Left lung (tissue), 10 donors: ENCODE measurements around the gene GAB4. TPM values are rescaled to one million over a fixed set of nuclear protein-coding genes. Genes with fewer than 3 reads are reported as not detected.
"Not testable (repeated sequence)": the region's sequence is repeated elsewhere in the genome, so short reads cannot be mapped to it uniquely, and the experiment has no call there.

Source experiments
- ATAC-seq: fragments of 200-7000 bp; cut with Tn5 transposase; one replicate; pipeline ENCODE4 v1.9.1; 2020; ENCODE audit warnings: moderate library complexity
- DNase-seq, 4 donors: peaks; one replicate each; pipeline ENCODE4 v3.0.0-alpha.2; 2013 to 2020
- H3K27ac ChIP-seq, 2 donors: fragments of 200-600 bp; sonication (generic) in 1 of 2; one replicate each; pipeline versions ENCODE4 v1.5.0 to v1.8.0; 2020 to 2021
- H3K27me3 ChIP-seq, 2 donors: fragments of 200-600 bp; sonication (generic) in 1 of 2; one replicate each; pipeline versions ENCODE4 v1.5.0 to v1.8.0; 2020 to 2021
- H3K36me3 ChIP-seq, 2 donors: fragments of 200-600 bp; sonication (generic) in 1 of 2; one replicate each; pipeline versions ENCODE4 v1.5.0 to v1.8.0; 2020 to 2021
- H3K4me1 ChIP-seq, 2 donors: fragments of 200-600 bp; one replicate each; pipeline ENCODE4 v1.8.0; 2021
- H3K4me3 ChIP-seq, 2 donors: fragments of 200-600 bp; sonication (generic) in 1 of 2; one replicate each; pipeline versions ENCODE4 v1.5.0 to v1.8.0; 2020 to 2021; ENCODE audit warnings: mild to moderate bottlenecking in 1 of 2
- H3K9me3 ChIP-seq, 2 donors: fragments of 200-600 bp; sonication (generic) in 1 of 2; one replicate each; pipeline versions ENCODE4 v1.5.0 to v1.8.0; 2020 to 2021
- CTCF ChIP-seq, 2 donors: fragments of 200-600 bp; sonication (generic) in 1 of 2; IDR thresholded peaks; one replicate each; pipeline versions ENCODE4 v1.5.0 to v1.8.0; 2021; ENCODE audit warnings: antibody characterized with exemption in 2 of 2
- intact Hi-C, 2 donors: fragments of 100-400 bp; cut with DNase I; formaldehyde crosslinking; loops; one replicate each; pipeline versions ENCODE4 v1.11.2 to v1.14.2; 2022
- polyA plus RNA-seq, 6 donors: library from polyadenylated mRNA; unstranded; fragments of 120-200 nt; gene quantifications; one replicate each; pipeline ENCODE4 v1.2.1, GENCODE V29; 2013; ENCODE audit not compliant: insufficient read length in 6 of 6
- total RNA-seq, 2 donors: library from RNA; stranded (reverse); fragmentation: NEBNext Ultra II Directional; extraction: Animal tissue kit (Norgen Biotek cat#: 25700); gene quantifications; one replicate each; pipeline ENCODE4 v1.2.1, GENCODE V29; 2021
- donor health status: DM: no; HTN: yes; CAD: no.
- donor health status: DM: no; HTN: no; CAD: no.

GAB4 gene
- total and polyA plus RNA-seq, 8 donors, result not detected

GRCh38 chr22:17046566-17047348, 38.7 kb upstream of the GAB4 start:
- H3K4me3 ChIP-seq, result no peak overlapping the region
- H3K27me3 ChIP-seq, result no peaks in the 10 kb centered on the region
- H3K4me1 ChIP-seq, result peaks cover 0 to 3% of the 10 kb centered on the region in 2 donors
- no peaks in the 10 kb centered on the region for H3K9me3 ChIP-seq
- intact Hi-C loops, result no loop called here
- ATAC-seq (no peak), DNase-seq (no peak)
- no peak for TF ChIP-seq CTCF (IDR thresholded peaks at IDR 0.05)
- H3K27ac ChIP-seq, result no peak overlapping the region
- no peaks in the 10 kb centered on the region for H3K36me3 ChIP-seq

- no peaks in the 10 kb centered on the region for H3K9me3 ChIP-seq
- intact Hi-C loops, result no loop called here
- no peak overlapping the region for H3K27ac ChIP-seq
- H3K27me3 ChIP-seq, result no peaks in the 10 kb centered on the region
- no peak overlapping the region for H3K4me3 ChIP-seq
- TF ChIP-seq CTCF (IDR thresholded peaks at IDR 0.05), result no peak
- DNase-seq, result no peak
- ATAC-seq, result no peak
- no peaks in the 10 kb centered on the region for H3K36me3 ChIP-seq
- H3K4me1 ChIP-seq, result peaks cover 0 to 3% of the 10 kb centered on the region in 2 donors
These were observed 35.5 kb upstream of the GAB4 start for GRCh38 chr22:17043521-17043920.

GRCh38 chr22:17036842-17037711, 29.1 kb upstream of the GAB4 start:
- H3K27ac ChIP-seq, H3K36me3 ChIP-seq, H3K4me1 ChIP-seq, intact Hi-C loops, H3K9me3 ChIP-seq, DNase-seq: not testable (repeated sequence)
- H3K4me3 ChIP-seq, result peak overlapping the region in 1 of 2 donors; percentile 26
- ATAC-seq, result peak; percentile 86
- peaks cover 20 to 52% of the 10 kb centered on the region in 2 donors for H3K27me3 ChIP-seq

- H3K4me3 ChIP-seq, result peak overlapping the region in 1 of 2 donors; percentile 26
These were observed 28.2 kb upstream of the GAB4 start for GRCh38 chr22:17035976-17036841.

GRCh38 chr22:17035246-17035645, 27.2 kb upstream of the GAB4 start:
- intact Hi-C loops, result no loop called here
- H3K4me3 ChIP-seq, result no peak overlapping the region
- no peak for TF ChIP-seq CTCF (IDR thresholded peaks at IDR 0.05)
- H3K4me1 ChIP-seq, result peaks cover 0 to 5% of the 10 kb centered on the region in 2 donors
- no peak for DNase-seq
- H3K27ac ChIP-seq, result no peak overlapping the region
- ATAC-seq, result no peak
- no peaks in the 10 kb centered on the region for H3K36me3 ChIP-seq
- H3K27me3 ChIP-seq, result peaks cover 20 to 56% of the 10 kb centered on the region in 2 donors
- peaks cover 0 to 2% of the 10 kb centered on the region in 2 donors for H3K9me3 ChIP-seq

More at GRCh38 chr22:17035976-17036841, 28.2 kb upstream of the GAB4 start:
- DNase-seq, H3K27ac ChIP-seq, H3K4me1 ChIP-seq, H3K36me3 ChIP-seq, H3K9me3 ChIP-seq, intact Hi-C loops: not testable (repeated sequence)
- H3K27me3 ChIP-seq, result peaks cover 20 to 56% of the 10 kb centered on the region in 2 donors
- ATAC-seq, result peak; percentile 40

- H3K4me3 ChIP-seq, H3K27ac ChIP-seq, H3K4me1 ChIP-seq, H3K36me3 ChIP-seq, ATAC-seq, intact Hi-C loops, H3K9me3 ChIP-seq, DNase-seq: not testable (repeated sequence)
- peaks cover 20 to 56% of the 10 kb centered on the region in 2 donors for H3K27me3 ChIP-seq
These were observed 26.5 kb upstream of the GAB4 start for GRCh38 chr22:17034532-17034931.

- ATAC-seq, intact Hi-C loops, H3K36me3 ChIP-seq, H3K4me1 ChIP-seq, DNase-seq, H3K9me3 ChIP-seq, H3K4me3 ChIP-seq, H3K27ac ChIP-seq: not testable (repeated sequence)
- H3K27me3 ChIP-seq, result peaks cover 20 to 46% of the 10 kb centered on the region in 2 donors
These were observed 24.3 kb upstream of the GAB4 start for GRCh38 chr22:17032277-17032676.

GRCh38 chr22:17024380-17024779, 16.4 kb upstream of the GAB4 start:
- H3K4me1 ChIP-seq, H3K9me3 ChIP-seq, intact Hi-C loops, DNase-seq, H3K36me3 ChIP-seq, H3K4me3 ChIP-seq, H3K27me3 ChIP-seq, ATAC-seq, H3K27ac ChIP-seq: not testable (repeated sequence)

GRCh38 chr22:17015552-17015951, 7.5 kb upstream of the GAB4 start:
- intact Hi-C loops, ATAC-seq, H3K4me1 ChIP-seq, DNase-seq, H3K36me3 ChIP-seq, H3K27ac ChIP-seq, H3K4me3 ChIP-seq, H3K9me3 ChIP-seq: not testable (repeated sequence)
- H3K27me3 ChIP-seq, result peaks cover 0 to 20% of the 10 kb centered on the region in 2 donors
